SK-N-SH (cell line): ENCODE results near the gene PARD3. TPM values are rescaled to one million over a fixed set of nuclear protein-coding genes. Genes with fewer than 3 reads are reported as not detected.

Source experiments
- CTCF ChIA-PET: fragments of 300-600, 350-600 bp; formaldehyde crosslinking; extraction: SDS; loops from one replicate; lab custom pipeline; 2021; lab: Yijun Ruan, JAX
- POLR2A ChIA-PET: fragments of 350-600 bp; sonication (Branson Sonifier 250); formaldehyde crosslinking; extraction: SDS; loops from one replicate; lab custom pipeline; 2020; ENCODE audit warnings: antibody characterized with exemption, inconsistent platforms; lab: Yijun Ruan, JAX
- DNase-seq: peaks from one replicate; pipeline ENCODE4 v3.0.0; 2012
- H2AFZ ChIP-seq: fragments of 200-600 bp; sonication (generic); 2 replicates; pipeline ENCODE4 v1.8.1; 2016; ENCODE audit warnings: antibody characterized with exemption, mild to moderate bottlenecking, low read depth
- H3F3A ChIP-seq: fragments of 200-600 bp; sonication (generic); replicated peaks from 2 replicates; pipeline ENCODE3; 2016; ENCODE audit warnings: antibody characterized with exemption, mild to moderate bottlenecking; ENCODE audit not compliant: insufficient read depth
- H3K27ac ChIP-seq, 2 experiments: fragments of 200-500 bp in 1 of 2; fragments of 200-600 bp in 1 of 2; sonication (Bioruptor generic) in 1 of 2; sonication (generic), shearing (Covaris generic) in 1 of 2; 2 replicates each; pipeline versions ENCODE4 v1.5.1 to v1.6.1; 2014 to 2016; ENCODE audit warnings: low read depth in 2 of 2, inconsistent platforms in 1 of 2, low read length in 1 of 2, mild to moderate bottlenecking in 1 of 2, mixed read lengths in 1 of 2
- H3K27me3 ChIP-seq: fragments of 200-600 bp; sonication (generic), shearing (Covaris generic); 2 replicates; pipeline ENCODE4 v1.6.1; 2016; ENCODE audit warnings: mixed run types; ENCODE audit not compliant: insufficient read depth
- H3K36me3 ChIP-seq, 2 experiments: fragments of 200-500 bp in 1 of 2; fragments of 200-600 bp in 1 of 2; sonication (Bioruptor generic) in 1 of 2; sonication (generic) in 1 of 2; replicated peaks in 1 of 2; 2 replicates each; pipeline versions ENCODE3 to v1.5.1; 2014 to 2016; ENCODE audit warnings: low read length in 1 of 2, mild to moderate bottlenecking in 1 of 2; ENCODE audit not compliant: insufficient read depth in 2 of 2, control insufficient read depth in 1 of 2
- H3K4me1 ChIP-seq, 2 experiments: fragments of 200-500 bp in 1 of 2; fragments of 200-600 bp in 1 of 2; sonication (Bioruptor generic) in 1 of 2; sonication (generic), shearing (Covaris generic) in 1 of 2; 2 replicates each; pipeline versions ENCODE4 v1.5.1 to v1.6.1; 2014 to 2016; ENCODE audit warnings: low read depth in 1 of 2, low read length in 1 of 2, mixed run types in 1 of 2; ENCODE audit not compliant: insufficient read depth in 2 of 2, control insufficient read depth in 1 of 2
- H3K4me2 ChIP-seq: fragments of 200-600 bp; sonication (generic), shearing (Covaris generic); 2 replicates; pipeline ENCODE4 v1.6.1; 2017; ENCODE audit warnings: mixed run types
- H3K4me3 ChIP-seq, 2 experiments: fragments of 200-500 bp in 1 of 2; fragments of 200-600 bp in 1 of 2; sonication (Bioruptor generic) in 1 of 2; sonication (generic), shearing (Covaris generic) in 1 of 2; 2 replicates each; pipeline versions ENCODE4 v1.5.1 to v1.8.1; 2014 to 2016; ENCODE audit warnings: low read depth in 2 of 2, inconsistent platforms in 1 of 2, low read length in 1 of 2, mild to moderate bottlenecking in 1 of 2, mixed read lengths in 1 of 2, moderate library complexity in 1 of 2
- H3K79me2 ChIP-seq: fragments of 200-600 bp; sonication (generic); 2 replicates; pipeline ENCODE4 v1.8.1; 2017; ENCODE audit warnings: mild to moderate bottlenecking; ENCODE audit not compliant: insufficient read depth
- H3K9ac ChIP-seq: fragments of 200-600 bp; sonication (generic); 2 replicates; pipeline ENCODE4 v1.6.1; 2017; ENCODE audit warnings: mixed run types
- H3K9me2 ChIP-seq: fragments of 200-600 bp; sonication (generic); 2 replicates; pipeline ENCODE4 v1.6.1; 2017; ENCODE audit warnings: mixed run types
- H3K9me3 ChIP-seq: fragments of 200-600 bp; sonication (generic); 2 replicates; pipeline ENCODE4 v1.6.1; 2017; ENCODE audit warnings: mixed run types, mild to moderate bottlenecking, moderate library complexity
- H4K20me1 ChIP-seq: fragments of 200-600 bp; sonication (generic); 2 replicates; pipeline ENCODE4 v1.6.1; 2017; ENCODE audit warnings: mild to moderate bottlenecking, mixed run types; ENCODE audit not compliant: insufficient read depth
- CHD2 ChIP-seq: fragments of 150-350 bp; IDR thresholded peaks from 2 replicates; pipeline ENCODE4 v1.6.1; 2018; ENCODE audit warnings: low read length; ENCODE audit not compliant: partially characterized antibody
- ELF1 ChIP-seq: IDR thresholded peaks from 2 replicates; pipeline ENCODE4 v1.4.0; 2012
- EP300 ChIP-seq, 2 experiments: IDR thresholded peaks; 2 replicates each; pipeline versions ENCODE4 v1.4.0 to v1.6.1; 2012; ENCODE audit warnings: borderline replicate concordance in 1 of 2, low read depth in 1 of 2, low read length in 1 of 2
- FOXJ3 ChIP-seq: sonication (generic); formaldehyde crosslinking; IDR thresholded peaks from 2 replicates; pipeline ENCODE4 v1.5.1; 2020; ENCODE audit warnings: mild to moderate bottlenecking, missing genetic modification reagents
- FOXM1 ChIP-seq: IDR thresholded peaks from 2 replicates; pipeline ENCODE4 v1.4.0; 2012; ENCODE audit warnings: low read depth, mild to moderate bottlenecking
- GATA2 ChIP-seq: sonication (generic); formaldehyde crosslinking; IDR thresholded peaks from 2 replicates; pipeline ENCODE4 v1.5.0; 2020; ENCODE audit warnings: mild to moderate bottlenecking, missing genetic modification reagents
- IRF3 ChIP-seq: fragments of 150-350 bp; IDR thresholded peaks from 2 replicates; pipeline ENCODE4 v1.6.1; 2016; ENCODE audit warnings: mild to moderate bottlenecking, low read depth, low read length
- PBX3 ChIP-seq: IDR thresholded peaks from 2 replicates; pipeline ENCODE4; 2012
- RAD21 ChIP-seq: IDR thresholded peaks from 2 replicates; pipeline ENCODE4 v1.6.1; 2012; ENCODE audit warnings: mild to moderate bottlenecking, low read length
- RCOR1 ChIP-seq: fragments of 150-350 bp; IDR thresholded peaks from 2 replicates; pipeline ENCODE4 v1.6.1; 2017; ENCODE audit warnings: antibody characterized with exemption, low read length
- SIN3A ChIP-seq: IDR thresholded peaks from 2 replicates; pipeline ENCODE4 v1.6.1; 2012; ENCODE audit warnings: low read depth, mild to moderate bottlenecking, low read length, moderate library complexity, borderline replicate concordance
- TCF12 ChIP-seq: IDR thresholded peaks from 2 replicates; pipeline ENCODE4 v1.4.0; 2012
- USF1 ChIP-seq: IDR thresholded peaks from 2 replicates; pipeline ENCODE4 v1.4.0; 2012; ENCODE audit warnings: low read depth, borderline replicate concordance
- WGBS: methylation state at CpG from one replicate; pipeline ENCODE4 v1.1.6; 2017; ENCODE audit warnings: low lambda C conversion rate; 5-methylcytosine and 5-hydroxymethylcytosine counted together
- polyA plus RNA-seq, 3 experiments: library from polyadenylated mRNA; depleted of rRNA; stranded (reverse); fragments of >200 nt; gene quantifications; 2 replicates each; pipeline ENCODE4 v1.2.3, GENCODE V29; 2012
- TF ChIP-seq, protein P1 (sequence below): fragments of 150-350 bp; IDR thresholded peaks from 2 replicates; pipeline ENCODE4 v1.6.1; 2017; ENCODE audit warnings: antibody characterized with exemption, low read length, low read depth, borderline replicate concordance

The PARD3 gene
- polyA plus RNA-seq, 1 of the 3 experiments (the other 2 are of a cell fraction), result 29.4 TPM

DNA sequence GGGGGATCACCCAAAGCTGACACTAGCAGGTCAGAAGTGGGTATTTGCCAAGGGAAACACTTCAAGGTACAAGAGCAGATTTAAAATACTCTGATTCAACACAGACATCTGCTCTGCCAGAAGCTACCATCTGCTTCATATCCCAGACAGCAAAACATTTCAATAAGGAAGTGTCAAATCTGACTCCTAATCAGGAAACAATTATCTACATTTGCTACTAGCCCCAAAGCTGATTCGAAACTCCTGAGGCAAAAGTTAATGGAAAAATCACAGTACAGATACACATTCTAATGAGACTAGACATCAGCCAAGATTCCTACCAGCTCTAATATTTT lies 48.9 kb downstream of the PARD3 start:
- Histone ChIP-seq H3K4me3 (no peak overlapping the region), H3K9me2 (no peaks in the 10 kb centered on the region), H3K9me3 (no peaks in the 10 kb centered on the region), H3K4me2 (no peak overlapping the region), H2AFZ (no peak overlapping the region), H3K27ac (peak overlapping the region in 1 of 2 experiments; percentile 48; a peak in 1 of 4 replicates), H3K79me2 (peaks cover 74% of the 10 kb centered on the region), H3K9ac (no peak overlapping the region), H3F3A (peaks cover 4% of the 10 kb centered on the region), H3K4me1 (peaks cover 11 to 44% of the 10 kb centered on the region in 2 experiments; a peak in 3 of 4 replicates), H3K36me3 (no peaks in the 10 kb centered on the region), H3K27me3 (no peaks in the 10 kb centered on the region), H4K20me1 (peaks cover 43% of the 10 kb centered on the region)
- peak; percentile 36 for DNase-seq
- ChIA-PET POLR2A (interaction anchor here (1.1 kb wide), 1 partner anchor 22 kb away, joined by 3 read pairs; no protein-coding TSS in a partner anchor), CTCF (interaction anchor here (1.0 to 1.5 kb wide), 4 partner anchors 13 to 46 kb away, joined by 3 read pairs; no protein-coding TSS in a partner anchor)
- peak; percentile 50; the same call in 1 of the 2 replicates for TF ChIP-seq RCOR1
- TF ChIP-seq PBX3, result 0 out of 2 replicates have a peak, but pooled peaks have one; percentile 18
- no peak for TF ChIP-seq FOXJ3 (CRISPR knock-in tag)
- no peak for TF ChIP-seq FOXM1
- peak in 1 of 2 experiments; percentile 78; a peak in 2 of 4 replicates for TF ChIP-seq EP300 (IDR thresholded peaks at IDR 0.05; ENCODE audit: borderline replicate concordance in 1 of 2, low read depth in 1 of 2, low read length in 1 of 2)
- peak; percentile 68 for TF ChIP-seq TCF12
- peak; percentile 51; the same call in 1 of the 2 replicates for TF ChIP-seq GATA2 (CRISPR knock-in tag)
- 35% methylated on average over 1 of the region's 1 CpG for WGBS

- Histone ChIP-seq H3K4me3 (no peak overlapping the region), H3K79me2 (peaks cover 75% of the 10 kb centered on the region), H4K20me1 (peaks cover 30% of the 10 kb centered on the region), H3K9me3 (no peaks in the 10 kb centered on the region), H3K9me2 (no peaks in the 10 kb centered on the region), H3F3A (peaks cover 10% of the 10 kb centered on the region), H2AFZ (no peak overlapping the region), H3K4me2 (no peak overlapping the region), H3K27me3 (no peaks in the 10 kb centered on the region), H3K27ac (no peak overlapping the region; a peak in 1 of 4 replicates), H3K4me1 (peaks cover 15 to 46% of the 10 kb centered on the region in 2 experiments; a peak in 3 of 4 replicates), H3K36me3 (no peaks in the 10 kb centered on the region), H3K9ac (no peak overlapping the region)
- POLR2A ChIA-PET, result no interaction called here
- CTCF ChIA-PET, result interaction anchor here (0.8 kb wide), 1 partner anchor 38 kb away, joined by 3 read pairs; no protein-coding TSS in a partner anchor
- TF ChIP-seq IRF3 (no peak), ELF1 (no peak), SIN3A (no peak), RAD21 (no peak), CHD2 (no peak), USF1 (no peak)
- TF ChIP-seq, protein P1, sequence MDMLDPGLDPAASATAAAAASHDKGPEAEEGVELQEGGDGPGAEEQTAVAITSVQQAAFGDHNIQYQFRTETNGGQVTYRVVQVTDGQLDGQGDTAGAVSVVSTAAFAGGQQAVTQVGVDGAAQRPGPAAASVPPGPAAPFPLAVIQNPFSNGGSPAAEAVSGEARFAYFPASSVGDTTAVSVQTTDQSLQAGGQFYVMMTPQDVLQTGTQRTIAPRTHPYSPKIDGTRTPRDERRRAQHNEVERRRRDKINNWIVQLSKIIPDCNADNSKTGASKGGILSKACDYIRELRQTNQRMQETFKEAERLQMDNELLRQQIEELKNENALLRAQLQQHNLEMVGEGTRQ, result no peak
- 97% methylated on average over 2 of the region's 2 CpGs for WGBS
- DNase-seq, result no peak
Observed at GRCh38 chr10:34764472-34764946, 50.6 kb downstream of the PARD3 start.
